Hepatocyte (in vitro differentiated cells): Measurements from ENCODE around the gene RGS19.

Experiments
- EZH2phosphoT487 ChIP-seq: fragments of 200-600 bp; sonication (generic); IDR thresholded peaks from one replicate; pipeline ENCODE4 v1.6.1; 2018; ENCODE audit warnings: antibody characterized with exemption, mild to moderate bottlenecking, low read depth, moderate library complexity; ENCODE audit not compliant: unreplicated experiment, severe bottlenecking
- TF ChIP-seq, protein P1 (sequence below): fragments of 200-600 bp; sonication (generic); IDR thresholded peaks from 2 replicates; pipeline ENCODE4 v1.5.1; 2016; ENCODE audit warnings: antibody characterized with exemption, mild to moderate bottlenecking; ENCODE audit not compliant: poor library complexity

DNA sequence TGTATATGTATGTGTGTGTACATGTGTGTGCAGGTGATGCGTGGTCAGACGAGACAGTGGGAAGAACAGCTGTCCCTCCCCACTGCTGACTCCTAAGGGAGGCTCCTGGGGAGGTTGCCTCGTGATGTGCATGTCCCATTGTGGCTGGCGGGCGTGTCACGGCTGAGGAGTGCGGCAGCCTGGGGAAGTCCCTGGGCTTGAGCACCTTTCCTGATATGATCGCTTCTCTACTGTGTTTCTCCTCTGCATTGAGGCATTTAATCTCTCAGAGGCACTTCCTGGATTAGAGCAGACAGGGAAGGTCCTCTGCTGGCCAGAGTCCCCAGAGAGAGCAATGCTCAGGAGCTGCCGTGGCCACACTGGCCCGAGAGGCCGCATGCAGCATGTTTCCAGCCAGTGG, 16.6 kb upstream of the RGS19 start:
- TF ChIP-seq, protein P1, sequence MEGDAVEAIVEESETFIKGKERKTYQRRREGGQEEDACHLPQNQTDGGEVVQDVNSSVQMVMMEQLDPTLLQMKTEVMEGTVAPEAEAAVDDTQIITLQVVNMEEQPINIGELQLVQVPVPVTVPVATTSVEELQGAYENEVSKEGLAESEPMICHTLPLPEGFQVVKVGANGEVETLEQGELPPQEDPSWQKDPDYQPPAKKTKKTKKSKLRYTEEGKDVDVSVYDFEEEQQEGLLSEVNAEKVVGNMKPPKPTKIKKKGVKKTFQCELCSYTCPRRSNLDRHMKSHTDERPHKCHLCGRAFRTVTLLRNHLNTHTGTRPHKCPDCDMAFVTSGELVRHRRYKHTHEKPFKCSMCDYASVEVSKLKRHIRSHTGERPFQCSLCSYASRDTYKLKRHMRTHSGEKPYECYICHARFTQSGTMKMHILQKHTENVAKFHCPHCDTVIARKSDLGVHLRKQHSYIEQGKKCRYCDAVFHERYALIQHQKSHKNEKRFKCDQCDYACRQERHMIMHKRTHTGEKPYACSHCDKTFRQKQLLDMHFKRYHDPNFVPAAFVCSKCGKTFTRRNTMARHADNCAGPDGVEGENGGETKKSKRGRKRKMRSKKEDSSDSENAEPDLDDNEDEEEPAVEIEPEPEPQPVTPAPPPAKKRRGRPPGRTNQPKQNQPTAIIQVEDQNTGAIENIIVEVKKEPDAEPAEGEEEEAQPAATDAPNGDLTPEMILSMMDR: no peak
- no peak for TF ChIP-seq EZH2phosphoT487
